H1 (cell line): Measurements from ENCODE around the gene TNN. TPM values are rescaled to one million over a fixed set of nuclear protein-coding genes. Genes with fewer than 3 reads are reported as not detected.
"Not testable (repeated sequence)": the region's sequence is repeated elsewhere in the genome, so short reads cannot be mapped to it uniquely, and the experiment has no call there.

Experiments used
- CTCF ChIA-PET: fragments of 300-600 bp; sonication (Branson Sonifier 250); formaldehyde crosslinking; loops from one replicate; lab custom pipeline; 2021; ENCODE audit not compliant: partially characterized antibody; lab: Charles Lee
- POLR2A ChIA-PET: fragments of 300-600 bp; sonication (Branson Sonifier 250); formaldehyde crosslinking; loops from one replicate; lab custom pipeline; 2021; ENCODE audit warnings: inconsistent platforms; ENCODE audit not compliant: partially characterized antibody; lab: Charles Lee
- DNase-seq, 2 experiments: peaks; one replicate each; pipeline versions ENCODE4 v3.0.0 to v3.0.0-alpha.2; 2010 to 2022; ENCODE audit warnings: low spot score in 2 of 2, low read depth in 1 of 2, mixed read lengths in 1 of 2
- FAIRE-seq: peaks from 2 replicates; lab custom pipeline; 2011; peaks lifted over from hg19 to GRCh38; lab: Jason Lieb, UNC
- H2AFZ ChIP-seq: 2 replicates; pipeline ENCODE4 v1.8.1; 2012; ENCODE audit warnings: low read length, inconsistent platforms
- H2AK5ac ChIP-seq: 2 replicates; pipeline ENCODE4 v1.6.1; 2013; ENCODE audit warnings: low read depth, low read length
- H2BK120ac ChIP-seq: replicated peaks from 2 replicates; pipeline ENCODE3; 2013; ENCODE audit warnings: low read depth, low read length, inconsistent platforms
- H2BK12ac ChIP-seq: 2 replicates; pipeline ENCODE4 v1.6.1; 2013; ENCODE audit warnings: low read depth, low read length
- H2BK15ac ChIP-seq: 2 replicates; pipeline ENCODE4 v1.6.1; 2013; ENCODE audit warnings: low read length
- H2BK20ac ChIP-seq: 2 replicates; pipeline ENCODE4 v1.6.1; 2013; ENCODE audit warnings: low read length
- H2BK5ac ChIP-seq: 2 replicates; pipeline ENCODE4 v1.6.1; 2013; ENCODE audit warnings: low read depth, low read length
- H3K14ac ChIP-seq: 2 replicates; pipeline ENCODE4 v1.6.1; 2013; ENCODE audit warnings: inconsistent platforms; ENCODE audit not compliant: insufficient read length
- H3K18ac ChIP-seq: 2 replicates; pipeline ENCODE4 v1.6.1; 2013; ENCODE audit warnings: low read length; ENCODE audit errors: extremely low read depth
- H3K23ac ChIP-seq: 2 replicates; pipeline ENCODE4 v1.6.1; 2013; ENCODE audit warnings: inconsistent platforms; ENCODE audit not compliant: insufficient read length
- H3K23me2 ChIP-seq: 2 replicates; pipeline ENCODE4 v1.6.1; 2013; ENCODE audit warnings: low read depth, low read length
- H3K27ac ChIP-seq: 2 replicates; pipeline ENCODE4 v1.6.1; 2011; ENCODE audit warnings: low read depth, low read length, inconsistent platforms
- H3K27me3 ChIP-seq, 4 experiments: replicated peaks in 1 of 4; 1 replicate in 1 of 4; 2 replicates in 3 of 4; pipeline versions ENCODE4 v1.6.1 to v1.8.1; 2011 to 2013; ENCODE audit warnings: low read length in 3 of 4, mild to moderate bottlenecking in 3 of 4, inconsistent platforms in 2 of 4, mixed read lengths in 2 of 4, moderate library complexity in 1 of 4; ENCODE audit not compliant: control insufficient read depth in 3 of 4, insufficient read depth in 3 of 4; ENCODE audit errors: extremely low read depth in 1 of 4
- H3K36me3 ChIP-seq, 4 experiments: 2 replicates each; pipeline versions ENCODE4 v1.6.1 to v1.8.1; 2011 to 2013; ENCODE audit warnings: mild to moderate bottlenecking in 4 of 4, low read length in 3 of 4, moderate library complexity in 2 of 4, control low read depth in 1 of 4, inconsistent platforms in 1 of 4; ENCODE audit not compliant: insufficient read depth in 4 of 4, control insufficient read depth in 2 of 4
- H3K4ac ChIP-seq: replicated peaks from 2 replicates; pipeline ENCODE3; 2013; ENCODE audit warnings: low read length, low read depth, mixed read lengths, inconsistent platforms; ENCODE audit not compliant: insufficient read length
- H3K4me1 ChIP-seq, 4 experiments: replicated peaks in 1 of 4; 1 replicate in 1 of 4; 2 replicates in 3 of 4; pipeline versions ENCODE4 v1.6.1 to v1.8.1; 2011 to 2013; ENCODE audit warnings: low read length in 3 of 4, inconsistent platforms in 2 of 4, mixed read lengths in 1 of 4; ENCODE audit not compliant: insufficient read depth in 4 of 4, control insufficient read depth in 3 of 4
- H3K4me2 ChIP-seq, 2 experiments: 2 replicates each; pipeline versions ENCODE4 v1.6.1 to v1.8.1; 2011 to 2013; ENCODE audit warnings: low read depth in 2 of 2, low read length in 2 of 2, control low read depth in 1 of 2, inconsistent platforms in 1 of 2, mild to moderate bottlenecking in 1 of 2; ENCODE audit not compliant: insufficient read depth in 1 of 2
- H3K4me3 ChIP-seq, 4 experiments: fragments of 200-600, 300-600 bp in 1 of 4; sonication (generic), shearing (Covaris generic), sonication (Bioruptor Twin) in 1 of 4; 2 replicates each; pipeline versions ENCODE4 v1.5.1 to v1.8.1; 2011 to 2016; ENCODE audit warnings: low read length in 4 of 4, low read depth in 3 of 4, control low read depth in 2 of 4, inconsistent platforms in 2 of 4, mild to moderate bottlenecking in 2 of 4, mixed read lengths in 1 of 4, moderate library complexity in 1 of 4; ENCODE audit not compliant: insufficient read depth in 2 of 4; ENCODE audit errors: extremely low read depth in 1 of 4
- H3K56ac ChIP-seq: replicated peaks from 2 replicates; pipeline ENCODE3; 2013; ENCODE audit warnings: low read depth, mild to moderate bottlenecking, mixed read lengths, low read length, inconsistent platforms; ENCODE audit not compliant: insufficient read length
- H3K79me1 ChIP-seq: 2 replicates; pipeline ENCODE4 v1.6.1; 2013; ENCODE audit warnings: low read depth, low read length, control low read depth
- H3K79me2 ChIP-seq, 2 experiments: 2 replicates each; pipeline versions ENCODE4 v1.6.1 to v1.8.1; 2012 to 2013; ENCODE audit warnings: low read length in 2 of 2, mild to moderate bottlenecking in 2 of 2, inconsistent platforms in 1 of 2; ENCODE audit not compliant: insufficient read depth in 2 of 2, control insufficient read depth in 1 of 2
- H3K9ac ChIP-seq, 4 experiments: replicated peaks in 1 of 4; 1 replicate in 1 of 4; 2 replicates in 3 of 4; pipeline versions ENCODE4 v1.6.1 to v1.8.1; 2011 to 2013; ENCODE audit warnings: low read depth in 3 of 4, low read length in 3 of 4, control low read depth in 2 of 4, mild to moderate bottlenecking in 2 of 4, moderate library complexity in 2 of 4, inconsistent platforms in 1 of 4; ENCODE audit errors: extremely low read depth in 1 of 4
- H3K9me3 ChIP-seq, 2 experiments: 2 replicates each; pipeline versions ENCODE4 v1.6.1 to v1.8.1; 2012 to 2013; ENCODE audit warnings: mild to moderate bottlenecking in 2 of 2, moderate library complexity in 2 of 2, control low read depth in 1 of 2, inconsistent platforms in 1 of 2, low read depth in 1 of 2, low read length in 1 of 2, mixed read lengths in 1 of 2; ENCODE audit not compliant: insufficient read depth in 2 of 2
- H4K20me1 ChIP-seq, 2 experiments: replicated peaks in 1 of 2; 2 replicates each; pipeline versions ENCODE3 to v1.8.1; 2011 to 2013; ENCODE audit warnings: inconsistent platforms in 2 of 2, low read length in 2 of 2, mild to moderate bottlenecking in 1 of 2; ENCODE audit not compliant: insufficient read depth in 2 of 2, control insufficient read depth in 1 of 2
- H4K5ac ChIP-seq: 2 replicates; pipeline ENCODE4 v1.6.1; 2013; ENCODE audit warnings: low read length, low read depth, mixed read lengths, inconsistent platforms; ENCODE audit not compliant: insufficient read length
- H4K8ac ChIP-seq: 2 replicates; pipeline ENCODE4 v1.8.0; 2013; ENCODE audit warnings: mild to moderate bottlenecking, moderate library complexity, low read length, inconsistent platforms; ENCODE audit not compliant: insufficient read depth; ENCODE audit errors: extremely low read depth
- H4K91ac ChIP-seq: replicated peaks from 2 replicates; pipeline ENCODE3; 2013; ENCODE audit warnings: low read length, mixed read lengths, inconsistent platforms; ENCODE audit not compliant: insufficient read length
- WGBS, 2 experiments: shearing (Covaris generic) in 1 of 2; methylation state at CpG; one replicate each; pipeline versions ENCODE4 v1.1.6 to v1.1.7; 2013 to 2015; ENCODE audit warnings: low lambda C conversion rate in 2 of 2, mixed read lengths in 2 of 2, inconsistent platforms in 1 of 2, low coverage in 1 of 2, missing lambda C conversion rate in 1 of 2; ENCODE audit not compliant: insufficient replicate concordance in 2 of 2, insufficient coverage in 1 of 2, insufficient read length in 1 of 2; ENCODE audit errors: extremely low coverage in 1 of 2, missing lambda C conversion rate in 1 of 2; 5-methylcytosine and 5-hydroxymethylcytosine counted together
- polyA plus RNA-seq, 7 experiments: library from polyadenylated mRNA; depleted of rRNA in 3 of 7; stranded (reverse) in 5 of 7; unstranded in 2 of 7; fragments of >200 nt in 5 of 7; fragments of 200-250 nt in 2 of 7; gene quantifications; 1 replicate in 5 of 7; 2 replicates in 1 of 7; 4 replicates in 1 of 7; pipeline versions ENCODE4 v1.2.1 to v1.2.3, GENCODE V29; 2011 to 2013; ENCODE audit warnings: missing spikeins in 2 of 7, mixed read lengths in 2 of 7
- total RNA-seq: library from RNA; stranded (reverse); fragmentation: NEBNext Ultra II Directional; extraction: Animal tissue kit (Norgen Biotek cat#: 25700); gene quantifications from 2 replicates; pipeline ENCODE4 v1.2.1, GENCODE V29; 2021

The TNN gene
- total and polyA plus RNA-seq, 2 of the 8 experiments (the other 6 are each of a cell fraction or from before 2014, with no cell fraction given): 0.21 to 0.30 TPM

- H3K9me3 ChIP-seq, H4K20me1 ChIP-seq, H2AK5ac ChIP-seq, H3K4ac ChIP-seq, H3K79me2 ChIP-seq, H2BK20ac ChIP-seq, H3K79me1 ChIP-seq, H3K4me2 ChIP-seq, H2AFZ ChIP-seq, DNase-seq, H3K4me1 ChIP-seq, FAIRE-seq, H3K36me3 ChIP-seq, H3K23me2 ChIP-seq, H4K8ac ChIP-seq, H2BK120ac ChIP-seq, H3K9ac ChIP-seq, H3K18ac ChIP-seq, H4K5ac ChIP-seq, H3K27ac ChIP-seq, H2BK15ac ChIP-seq, H2BK5ac ChIP-seq, H4K91ac ChIP-seq, H3K4me3 ChIP-seq, H3K14ac ChIP-seq, H3K56ac ChIP-seq, H3K23ac ChIP-seq, H3K27me3 ChIP-seq: not testable (repeated sequence)
- POLR2A ChIA-PET: interaction anchor here (0.9 kb wide), 1 partner anchor 15 kb away, joined by 3 read pairs; no protein-coding TSS in a partner anchor
- CTCF ChIA-PET: interaction anchor here (0.7 to 1.3 kb wide), 5 partner anchors 9 to 275 kb away, joined by 3 to 7 read pairs (median 3); no protein-coding TSS in a partner anchor
- peak overlapping the region; percentile 50; the same call in 1 of the 2 replicates for H2BK12ac ChIP-seq
- WGBS, 2 experiments: 96% methylated on average over 18 of the region's 18 CpGs; no CpG with 5 or more reads in 1 of the 2 experiments
Observed at GRCh38 chr1:175044591-175044990, 23.0 kb upstream of the TNN start.
